Keratinocyte (primary cell): Measurements from ENCODE around the gene ARHGAP28. TPM values are rescaled to one million over a fixed set of nuclear protein-coding genes. Genes with fewer than 3 reads are reported as not detected.

ENCODE experiments used
- DNase-seq: peaks from one replicate; pipeline ENCODE4 v3.0.0-alpha.2; 2011; ENCODE audit warnings: low read depth, missing footprints, low spot score
- FAIRE-seq: peaks from 2 replicates; lab custom pipeline; 2011; peaks lifted over from hg19 to GRCh38; lab: Jason Lieb, UNC
- H2AFZ ChIP-seq: 2 replicates; pipeline ENCODE4 v1.6.0; 2012; ENCODE audit warnings: low read length, control low read depth, inconsistent platforms; ENCODE audit not compliant: control insufficient read depth
- H3K27ac ChIP-seq: 2 replicates; pipeline ENCODE4 v1.5.1; 2011; ENCODE audit warnings: low read length; ENCODE audit not compliant: control insufficient read depth, insufficient read depth
- H3K27me3 ChIP-seq: 3 replicates; pipeline ENCODE4 v1.6.0; 2011; ENCODE audit warnings: low read length; ENCODE audit not compliant: control insufficient read depth, insufficient read depth; ENCODE audit errors: extremely low read depth
- H3K36me3 ChIP-seq, 2 experiments: 2 replicates in 1 of 2; 3 replicates in 1 of 2; pipeline ENCODE4 v1.5.1; 2011; ENCODE audit warnings: low read length in 2 of 2, mild to moderate bottlenecking in 1 of 2; ENCODE audit not compliant: control insufficient read depth in 2 of 2, insufficient read depth in 2 of 2; ENCODE audit errors: extremely low read depth in 1 of 2
- H3K4me1 ChIP-seq: 3 replicates; pipeline ENCODE4 v1.5.1; 2011; ENCODE audit warnings: low read length; ENCODE audit not compliant: control insufficient read depth, insufficient read depth; ENCODE audit errors: extremely low read depth
- H3K4me2 ChIP-seq: 3 replicates; pipeline ENCODE4 v1.6.0; 2011; ENCODE audit warnings: low read depth, low read length; ENCODE audit not compliant: control insufficient read depth, insufficient read depth; ENCODE audit errors: extremely low read depth
- H3K4me3 ChIP-seq, 3 experiments: fragments of 200-600 bp in 1 of 3; sonication (generic) in 1 of 3; 2 replicates in 2 of 3; 3 replicates in 1 of 3; pipeline ENCODE4 v1.5.1; 2011 to 2016; ENCODE audit warnings: low read length in 3 of 3, mild to moderate bottlenecking in 3 of 3, control low read depth in 2 of 3, inconsistent platforms in 1 of 3, low read depth in 1 of 3, mixed read lengths in 1 of 3, mixed run types in 1 of 3, moderate library complexity in 1 of 3; ENCODE audit not compliant: control insufficient read depth in 2 of 3, insufficient read depth in 2 of 3; ENCODE audit errors: extremely low read depth in 1 of 3
- H3K79me2 ChIP-seq: 2 replicates; pipeline ENCODE4 v1.6.0; 2012; ENCODE audit warnings: low read length; ENCODE audit not compliant: control insufficient read depth, insufficient read depth
- H3K9ac ChIP-seq: 3 replicates; pipeline ENCODE4 v1.6.0; 2011; ENCODE audit warnings: low read length; ENCODE audit not compliant: control insufficient read depth, insufficient read depth; ENCODE audit errors: extremely low read depth
- H3K9me1 ChIP-seq: 3 replicates; pipeline ENCODE4 v1.6.0; 2011; ENCODE audit warnings: low read length; ENCODE audit not compliant: control insufficient read depth, insufficient read depth; ENCODE audit errors: extremely low read depth
- H3K9me3 ChIP-seq: 2 replicates; pipeline ENCODE4 v1.5.1; 2012; ENCODE audit warnings: low read depth, low read length; ENCODE audit not compliant: control insufficient read depth
- H4K20me1 ChIP-seq: 3 replicates; pipeline ENCODE4 v1.6.0; 2011; ENCODE audit warnings: low read length; ENCODE audit not compliant: control insufficient read depth, insufficient read depth; ENCODE audit errors: extremely low read depth
- CTCF ChIP-seq, 3 experiments: IDR thresholded peaks in 1 of 3; conservative IDR thresholded peaks in 1 of 3; optimal IDR thresholded peaks in 1 of 3; 2 replicates in 2 of 3; 3 replicates in 1 of 3; pipeline versions ENCODE3 to v1.5.1; 2011; ENCODE audit warnings: low read length in 3 of 3, mild to moderate bottlenecking in 3 of 3, moderate library complexity in 2 of 3, control low read depth in 1 of 3, inconsistent platforms in 1 of 3; ENCODE audit not compliant: insufficient read depth in 2 of 3; ENCODE audit errors: extremely low read depth in 1 of 3
- EZH2 ChIP-seq: IDR thresholded peaks from one replicate; pipeline ENCODE4 v1.6.1; 2012; ENCODE audit warnings: inconsistent platforms, mild to moderate bottlenecking, low read length, moderate library complexity
- dilution Hi-C: fragments of 300-500 bp; cut with MboI; formaldehyde crosslinking; loops from one replicate; pipeline ENCODE4 v1.7.0; 2020; ENCODE audit warnings: low sequenced_read_pairs; ENCODE audit not compliant: extremely low pct_ligation_motif_present
- polyA plus RNA-seq, 5 experiments: library from polyadenylated mRNA; depleted of rRNA in 3 of 5; stranded (reverse) in 3 of 5; stranded (forward) in 1 of 5; unstranded in 1 of 5; fragments of >200 nt; gene quantifications; 1 replicate in 1 of 5; 2 replicates in 3 of 5; 3 replicates in 1 of 5; pipeline versions ENCODE4 v1.2.1 to v1.2.3, GENCODE V29; 2011 to 2012; ENCODE audit warnings: missing spikeins in 2 of 5, low read depth in 1 of 5, low replicate concordance in 1 of 5

The ARHGAP28 gene
- polyA plus RNA-seq, 1 donor (not counting 4 experiments of a cell fraction or from before 2014, with no cell fraction given), result 0.43 TPM

GRCh38 chr18:6724331-6724730 is 5.2 kb upstream of the ARHGAP28 start:
- H3K9me1 ChIP-seq, result no peaks in the 10 kb centered on the region
- no peaks in the 10 kb centered on the region for H3K36me3 ChIP-seq
- H3K4me1 ChIP-seq, result no peaks in the 10 kb centered on the region
- dilution Hi-C loops, result no loop called here
- H3K4me2 ChIP-seq, result no peak overlapping the region
- H3K4me3 ChIP-seq, result no peak overlapping the region
- no peaks in the 10 kb centered on the region for H3K9me3 ChIP-seq
- no peaks in the 10 kb centered on the region for H3K79me2 ChIP-seq
- no peak for DNase-seq
- FAIRE-seq, result no peak
- TF ChIP-seq CTCF (optimal IDR thresholded peaks at IDR 0.05 in 1 of 3, IDR thresholded peaks at IDR 0.05 in 1 of 3, conservative IDR thresholded peaks at IDR 0.05 in 1 of 3; ENCODE audit: extremely low read depth in 1 of 3, insufficient read depth in 2 of 3, low read length in 3 of 3) (no peak), EZH2 (no peak)
- H3K27me3 ChIP-seq, result no peaks in the 10 kb centered on the region
- H2AFZ ChIP-seq, result no peak overlapping the region
- no peak overlapping the region for H3K9ac ChIP-seq
- H3K27ac ChIP-seq, result no peak overlapping the region
- H4K20me1 ChIP-seq, result no peaks in the 10 kb centered on the region

- Histone ChIP-seq H3K36me3 (no peaks in the 10 kb centered on the region), H3K4me3 (no peak overlapping the region), H3K4me2 (no peak overlapping the region), H2AFZ (no peak overlapping the region), H3K9me1 (no peaks in the 10 kb centered on the region), H3K27me3 (no peaks in the 10 kb centered on the region), H4K20me1 (no peaks in the 10 kb centered on the region), H3K9me3 (no peaks in the 10 kb centered on the region), H3K79me2 (no peaks in the 10 kb centered on the region), H3K4me1 (peaks cover 4% of the 10 kb centered on the region), H3K27ac (no peak overlapping the region), H3K9ac (no peak overlapping the region)
- DNase-seq (no peak), FAIRE-seq (no peak)
- dilution Hi-C loops, result no loop called here
- TF ChIP-seq EZH2 (no peak), CTCF (optimal IDR thresholded peaks at IDR 0.05 in 1 of 3, IDR thresholded peaks at IDR 0.05 in 1 of 3, conservative IDR thresholded peaks at IDR 0.05 in 1 of 3; ENCODE audit: extremely low read depth in 1 of 3, insufficient read depth in 2 of 3, low read length in 3 of 3) (no peak)
Observed at GRCh38 chr18:6728331-6728730, 1.2 kb upstream of the ARHGAP28 start.
